Neural cell (in vitro differentiated cells): ENCODE measurements around the gene TK2.

Experiments
- TAF1 ChIP-seq: IDR thresholded peaks from 2 replicates; pipeline ENCODE4 v1.6.1; 2012; ENCODE audit warnings: low read depth
- TF ChIP-seq, protein P1 (sequence below): fragments of 450-650 bp; IDR thresholded peaks from 2 replicates; pipeline ENCODE4 v1.5.1; 2014; ENCODE audit warnings: antibody characterized with exemption, mild to moderate bottlenecking, moderate library complexity; ENCODE audit not compliant: poor library complexity, severe bottlenecking

- TF ChIP-seq TAF1: no peak
- TF ChIP-seq, protein P1, sequence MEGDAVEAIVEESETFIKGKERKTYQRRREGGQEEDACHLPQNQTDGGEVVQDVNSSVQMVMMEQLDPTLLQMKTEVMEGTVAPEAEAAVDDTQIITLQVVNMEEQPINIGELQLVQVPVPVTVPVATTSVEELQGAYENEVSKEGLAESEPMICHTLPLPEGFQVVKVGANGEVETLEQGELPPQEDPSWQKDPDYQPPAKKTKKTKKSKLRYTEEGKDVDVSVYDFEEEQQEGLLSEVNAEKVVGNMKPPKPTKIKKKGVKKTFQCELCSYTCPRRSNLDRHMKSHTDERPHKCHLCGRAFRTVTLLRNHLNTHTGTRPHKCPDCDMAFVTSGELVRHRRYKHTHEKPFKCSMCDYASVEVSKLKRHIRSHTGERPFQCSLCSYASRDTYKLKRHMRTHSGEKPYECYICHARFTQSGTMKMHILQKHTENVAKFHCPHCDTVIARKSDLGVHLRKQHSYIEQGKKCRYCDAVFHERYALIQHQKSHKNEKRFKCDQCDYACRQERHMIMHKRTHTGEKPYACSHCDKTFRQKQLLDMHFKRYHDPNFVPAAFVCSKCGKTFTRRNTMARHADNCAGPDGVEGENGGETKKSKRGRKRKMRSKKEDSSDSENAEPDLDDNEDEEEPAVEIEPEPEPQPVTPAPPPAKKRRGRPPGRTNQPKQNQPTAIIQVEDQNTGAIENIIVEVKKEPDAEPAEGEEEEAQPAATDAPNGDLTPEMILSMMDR: no peak
These were observed 46.9 kb downstream of the TK2 start for GRCh38 chr16:66503030-66503429.
